Measurements from ENCODE around the gene TNS3.

The TNS3 gene

DNA sequence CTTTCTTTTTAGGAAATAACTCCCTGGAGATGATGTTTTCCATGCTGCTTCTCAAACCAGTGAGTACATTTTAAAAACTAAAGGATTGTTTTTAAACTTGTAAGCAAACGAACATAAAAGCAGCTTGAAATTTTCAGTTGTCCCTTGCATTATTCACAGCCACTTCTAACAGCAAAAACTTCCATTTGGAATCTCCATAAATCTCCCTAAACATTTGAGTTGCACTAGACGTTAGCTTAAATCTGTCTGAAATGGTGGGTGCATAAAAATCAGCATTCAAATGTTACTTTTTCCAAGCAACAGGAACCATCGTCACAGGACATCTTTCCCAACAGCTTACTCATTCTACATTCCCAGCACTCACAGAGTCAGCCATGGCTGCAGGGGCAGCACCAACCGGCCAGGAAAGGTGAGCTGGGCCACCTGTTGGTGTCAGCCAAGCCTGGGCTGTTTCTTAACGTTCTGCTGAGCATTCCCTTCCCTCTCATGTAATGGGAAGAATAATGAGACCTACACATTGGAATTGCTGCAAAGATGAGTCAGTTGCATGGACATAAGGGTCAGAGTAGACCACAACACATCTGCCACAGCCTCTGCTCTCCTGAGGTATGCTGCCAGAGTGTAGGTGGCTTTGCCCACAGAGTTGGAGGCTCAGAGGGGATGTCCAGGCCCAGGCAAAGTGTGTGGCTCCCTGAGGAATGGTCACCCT, 163.2 kb downstream of the TNS3 start:
- DNase-seq: no peak

GRCh38 chr7:47416492-47417480, 165.1 kb downstream of the TNS3 start:
- DNase-seq: no peak

DNA sequence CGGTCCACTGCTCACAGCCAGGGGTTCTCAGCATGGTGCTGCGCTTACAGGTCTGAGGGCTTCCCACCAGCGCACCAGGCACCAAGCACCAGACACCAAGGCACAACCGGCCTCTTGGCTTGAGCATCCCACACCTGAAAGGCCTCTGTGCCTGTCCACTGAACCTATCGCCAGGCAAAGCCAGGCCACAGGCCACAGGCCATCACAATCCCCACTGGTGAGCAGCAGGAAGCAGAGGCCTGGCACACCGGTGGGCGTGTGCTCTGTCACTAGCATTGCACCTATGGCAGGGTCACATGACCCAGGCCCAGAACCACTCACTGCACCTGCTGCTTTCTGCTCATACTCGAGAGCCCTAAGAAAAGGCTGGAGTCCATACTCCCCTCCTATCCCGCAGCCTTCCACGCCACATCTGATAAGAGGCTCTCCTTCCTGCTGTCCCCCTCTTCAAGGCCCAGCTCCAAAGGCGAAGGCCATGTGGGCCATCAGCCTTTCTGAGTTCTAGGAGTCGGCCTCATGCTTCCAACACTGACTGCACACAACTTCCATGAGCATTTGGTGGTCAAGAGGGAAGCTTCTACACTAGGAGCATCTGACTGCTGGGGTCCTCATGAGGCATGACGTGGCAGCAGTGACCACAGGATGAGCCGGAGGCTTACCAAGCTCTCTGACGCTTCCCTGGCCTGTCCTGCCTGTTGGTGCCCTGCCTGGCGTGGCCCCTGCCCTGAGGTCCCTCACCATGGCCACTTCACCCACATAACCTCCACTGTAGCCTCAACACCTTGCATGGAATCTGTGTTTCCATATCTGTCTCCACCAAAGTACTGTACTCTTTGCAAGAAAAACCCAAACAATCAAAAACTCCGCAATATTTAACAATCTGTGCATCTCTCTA, 166.3 kb downstream of the TNS3 start:
- DNase-seq: no peak

- no peak for DNase-seq
Measured at GRCh38 chr7:47414342-47415317, 167.3 kb downstream of the TNS3 start.

- DNase-seq: no peak
Measured at GRCh38 chr7:47413526-47414341, 168.2 kb downstream of the TNS3 start.

GRCh38 chr7:47411901-47412300, 170.0 kb downstream of the TNS3 start:
- no peak for DNase-seq

DNA sequence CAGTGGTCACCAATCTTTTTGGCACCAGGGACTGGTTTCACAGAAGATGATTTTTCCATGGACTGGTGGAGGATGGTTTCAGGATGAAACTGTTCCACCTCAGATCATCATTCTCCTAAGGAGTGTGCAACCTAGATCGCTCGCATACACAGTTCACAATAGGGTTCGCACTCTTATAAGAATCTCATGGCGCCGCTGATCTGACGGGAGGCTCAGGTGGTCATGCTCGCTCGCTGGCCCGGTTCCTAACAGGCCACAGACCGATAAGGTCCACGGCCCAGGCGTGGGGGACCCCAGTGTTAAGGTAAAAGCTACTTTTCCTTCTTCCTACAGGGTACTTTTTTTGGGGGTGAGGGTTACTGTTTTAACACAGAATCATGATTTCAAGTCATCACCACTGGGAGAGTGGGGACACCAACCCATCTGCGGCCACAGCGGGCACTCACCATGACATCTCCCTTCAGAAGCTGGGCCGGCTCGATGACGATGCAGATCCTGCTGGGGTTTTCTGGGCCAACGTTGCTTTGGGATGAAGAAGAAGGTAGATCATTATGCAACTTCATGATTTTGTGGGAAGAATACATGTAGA, 170.5 kb downstream of the TNS3 start:
- no peak for DNase-seq

GRCh38 chr7:47408675-47409074, 173.2 kb downstream of the TNS3 start:
- DNase-seq: no peak

- no peak for DNase-seq
Measured at GRCh38 chr7:47407821-47408674, 173.9 kb downstream of the TNS3 start.

- DNase-seq: no peak
Measured at GRCh38 chr7:47407136-47407535, 174.8 kb downstream of the TNS3 start.

DNA sequence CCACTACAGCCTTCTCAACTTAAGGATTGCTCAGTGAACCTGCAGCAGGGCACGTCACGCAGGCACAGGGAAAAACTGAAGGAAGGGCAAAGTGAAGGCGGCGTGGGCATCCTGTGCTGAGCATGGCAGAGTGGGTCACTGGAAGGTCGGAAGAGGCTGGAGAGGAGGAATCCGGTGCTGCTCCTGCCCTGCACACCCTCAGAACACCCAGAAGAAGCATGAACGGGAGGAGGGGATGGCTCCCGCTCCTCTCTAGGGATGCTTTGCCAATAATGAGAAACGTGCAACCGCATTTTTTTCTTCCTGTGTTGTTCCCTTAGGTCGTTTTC, 175.1 kb downstream of the TNS3 start:
- no peak for DNase-seq

GRCh38 chr7:47405921-47406800, 175.8 kb downstream of the TNS3 start:
- DNase-seq: peak; percentile 75

DNA sequence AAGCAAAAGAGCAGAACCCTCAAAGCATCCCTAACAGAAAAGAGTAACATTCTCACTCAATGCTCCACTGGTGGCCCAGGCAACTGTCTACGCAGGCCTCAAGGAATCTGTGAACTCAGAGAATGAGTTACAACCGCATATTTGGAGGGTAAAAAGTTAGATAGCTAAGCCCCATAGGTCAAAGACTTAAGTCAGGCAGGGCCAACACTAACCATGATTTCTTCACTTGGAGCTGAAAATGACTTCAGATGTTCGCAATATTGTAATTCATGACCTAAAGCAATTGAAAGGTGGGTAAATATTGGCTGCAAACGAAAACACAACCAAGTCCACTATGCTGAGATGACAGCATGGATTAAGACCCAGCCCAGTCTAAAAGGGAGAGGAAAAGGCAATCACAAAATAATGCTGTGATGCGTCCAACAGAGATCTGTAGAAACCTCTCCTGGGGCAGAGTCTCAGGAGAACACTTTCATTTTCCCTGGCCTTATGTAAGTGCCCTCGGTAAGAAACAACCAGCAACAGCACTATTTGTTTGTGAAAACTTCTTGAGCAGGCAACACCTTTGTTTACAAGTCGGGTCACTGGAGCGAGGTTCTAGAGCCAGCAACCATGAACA, 176.5 kb downstream of the TNS3 start:
- no peak for DNase-seq

DNA sequence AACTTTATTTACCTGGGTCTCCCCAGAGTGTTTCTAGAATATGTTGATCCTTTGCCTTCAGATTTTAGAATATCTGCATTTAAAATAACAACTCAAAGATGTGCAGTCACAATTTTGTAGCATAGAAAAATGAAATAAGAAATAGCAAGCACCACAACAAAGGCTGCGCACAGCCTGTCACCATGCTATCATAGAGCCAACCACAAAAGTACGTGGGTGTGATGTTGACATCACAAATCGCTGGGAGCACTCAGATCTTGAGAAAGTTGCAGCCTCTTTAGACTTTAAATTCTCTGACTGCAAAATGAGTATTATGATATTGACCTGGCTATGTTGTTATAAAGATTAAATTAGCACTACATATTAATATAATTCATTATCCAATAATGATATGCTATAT, 177.9 kb downstream of the TNS3 start:
- no peak for DNase-seq

GRCh38 chr7:47402941-47403866, 178.7 kb downstream of the TNS3 start:
- peak; percentile 67 for DNase-seq

- no peak for DNase-seq
Measured at GRCh38 chr7:47401611-47402570, 180.0 kb downstream of the TNS3 start.

Data from left hindlimb (tissue), 1 donor.